ENCODE results near the gene SPATA32. TPM values are rescaled to one million over a fixed set of nuclear protein-coding genes. Genes with fewer than 3 reads are reported as not detected.

The SPATA32 gene
- total and polyA plus RNA-seq, 2 donors from 2014 or later: not detected

- FAIRE-seq: no peak
- no peaks in the 10 kb centered on the region for H3K9me3 ChIP-seq (ENCODE audit: control insufficient read depth in 2 of 3, insufficient read depth in 1 of 3, low read length in 3 of 3)
- H3K36me3 ChIP-seq (ENCODE audit: control insufficient read depth in 2 of 3, insufficient read depth in 3 of 3, low read length in 3 of 3): peaks cover 2 to 60% (median 41%) of the 10 kb centered on the region in 3 donors
- H3K4me3 ChIP-seq (ENCODE audit: low read length in 3 of 3): no peak overlapping the region
- peak in 1 of 5 donors; percentile 66 for DNase-seq
- intact Hi-C loops (cut with DNase I): no loop called here
- H3K27me3 ChIP-seq (ENCODE audit: control insufficient read depth, insufficient read depth, low read length): no peaks in the 10 kb centered on the region
- H3K27ac ChIP-seq (ENCODE audit: low read depth in 2 of 2, low read length in 2 of 2): no peak overlapping the region
- peaks cover 0 to 3% (median 0%) of the 10 kb centered on the region in 3 donors for H3K4me1 ChIP-seq (ENCODE audit: control insufficient read depth in 2 of 3, insufficient read depth in 2 of 3, low read depth in 1 of 3, low read length in 3 of 3)
- H3K9ac ChIP-seq (ENCODE audit: low read length in 3 of 3): no peak overlapping the region
- TF ChIP-seq, protein P1, sequence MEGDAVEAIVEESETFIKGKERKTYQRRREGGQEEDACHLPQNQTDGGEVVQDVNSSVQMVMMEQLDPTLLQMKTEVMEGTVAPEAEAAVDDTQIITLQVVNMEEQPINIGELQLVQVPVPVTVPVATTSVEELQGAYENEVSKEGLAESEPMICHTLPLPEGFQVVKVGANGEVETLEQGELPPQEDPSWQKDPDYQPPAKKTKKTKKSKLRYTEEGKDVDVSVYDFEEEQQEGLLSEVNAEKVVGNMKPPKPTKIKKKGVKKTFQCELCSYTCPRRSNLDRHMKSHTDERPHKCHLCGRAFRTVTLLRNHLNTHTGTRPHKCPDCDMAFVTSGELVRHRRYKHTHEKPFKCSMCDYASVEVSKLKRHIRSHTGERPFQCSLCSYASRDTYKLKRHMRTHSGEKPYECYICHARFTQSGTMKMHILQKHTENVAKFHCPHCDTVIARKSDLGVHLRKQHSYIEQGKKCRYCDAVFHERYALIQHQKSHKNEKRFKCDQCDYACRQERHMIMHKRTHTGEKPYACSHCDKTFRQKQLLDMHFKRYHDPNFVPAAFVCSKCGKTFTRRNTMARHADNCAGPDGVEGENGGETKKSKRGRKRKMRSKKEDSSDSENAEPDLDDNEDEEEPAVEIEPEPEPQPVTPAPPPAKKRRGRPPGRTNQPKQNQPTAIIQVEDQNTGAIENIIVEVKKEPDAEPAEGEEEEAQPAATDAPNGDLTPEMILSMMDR (IDR thresholded peaks at IDR 0.05; ENCODE audit: borderline replicate concordance, extremely low read depth, insufficient read depth): no peak
Measured at GRCh38 chr17:45270828-45271418, 9.0 kb upstream of the SPATA32 start.

GRCh38 chr17:45269912-45270311, 8.0 kb upstream of the SPATA32 start:
- Histone ChIP-seq H3K27ac (ENCODE audit: low read depth in 2 of 2, low read length in 2 of 2) (no peak overlapping the region), H3K27me3 (ENCODE audit: control insufficient read depth, insufficient read depth, low read length) (no peaks in the 10 kb centered on the region), H3K4me3 (ENCODE audit: low read length in 3 of 3) (no peak overlapping the region), H3K36me3 (ENCODE audit: control insufficient read depth in 2 of 3, insufficient read depth in 3 of 3, low read length in 3 of 3) (peaks cover 2 to 65% (median 42%) of the 10 kb centered on the region in 3 donors), H3K9me3 (ENCODE audit: control insufficient read depth in 2 of 3, insufficient read depth in 1 of 3, low read length in 3 of 3) (no peaks in the 10 kb centered on the region), H3K4me1 (ENCODE audit: control insufficient read depth in 2 of 3, insufficient read depth in 2 of 3, low read depth in 1 of 3, low read length in 3 of 3) (peaks cover 0 to 3% (median 0%) of the 10 kb centered on the region in 3 donors), H3K9ac (ENCODE audit: low read length in 3 of 3) (no peak overlapping the region)
- intact Hi-C loops (cut with DNase I): no loop called here
- no peak for DNase-seq
- no peak for FAIRE-seq
- TF ChIP-seq, protein P1 (IDR thresholded peaks at IDR 0.05; ENCODE audit: borderline replicate concordance, extremely low read depth, insufficient read depth): no peak

DNA sequence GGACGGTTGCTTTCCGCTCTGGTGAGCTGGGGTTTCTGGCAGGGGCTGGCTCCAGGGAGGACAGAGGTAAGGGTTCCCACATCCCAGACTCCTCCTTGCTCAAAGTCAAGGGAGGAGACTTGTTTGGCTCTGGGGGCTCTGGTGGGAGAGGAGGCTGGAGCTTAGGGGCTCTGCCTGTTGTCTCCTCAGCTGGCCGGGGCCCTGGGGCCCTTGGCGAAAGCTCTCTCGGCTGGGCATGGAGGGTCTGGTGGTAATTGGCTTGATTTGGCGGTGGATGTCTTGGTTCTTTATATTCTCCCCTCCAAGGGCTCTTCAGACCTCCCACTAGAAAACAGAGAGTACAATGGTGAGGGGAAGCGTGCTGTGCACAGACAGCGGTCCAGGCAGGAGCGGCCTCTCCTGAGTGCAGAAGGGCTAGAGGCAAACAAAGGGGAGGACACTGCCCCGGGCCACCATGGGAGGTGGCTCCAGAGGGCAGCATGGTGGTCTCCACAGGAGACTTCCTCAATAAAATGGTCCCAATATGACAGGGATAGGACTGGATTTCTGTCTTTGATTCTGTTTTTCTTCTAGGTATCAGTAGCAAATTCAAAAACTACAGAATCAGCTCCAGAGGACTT, 5.7 kb upstream of the SPATA32 start:
- Histone ChIP-seq H3K4me3 (ENCODE audit: low read length in 3 of 3) (no peak overlapping the region), H3K9me3 (ENCODE audit: control insufficient read depth in 2 of 3, insufficient read depth in 1 of 3, low read length in 3 of 3) (no peaks in the 10 kb centered on the region), H3K36me3 (ENCODE audit: control insufficient read depth in 2 of 3, insufficient read depth in 3 of 3, low read length in 3 of 3) (peaks cover 2 to 64% (median 42%) of the 10 kb centered on the region in 3 donors), H3K27me3 (ENCODE audit: control insufficient read depth, insufficient read depth, low read length) (no peaks in the 10 kb centered on the region), H3K9ac (ENCODE audit: low read length in 3 of 3) (no peak overlapping the region), H3K27ac (ENCODE audit: low read depth in 2 of 2, low read length in 2 of 2) (no peak overlapping the region), H3K4me1 (ENCODE audit: control insufficient read depth in 2 of 3, insufficient read depth in 2 of 3, low read depth in 1 of 3, low read length in 3 of 3) (peaks cover 0 to 8% (median 0%) of the 10 kb centered on the region in 3 donors)
- intact Hi-C loops (cut with DNase I): no loop called here
- DNase-seq (peak in 1 of 5 donors; percentile 68), FAIRE-seq (no peak)
- TF ChIP-seq, protein P1 (IDR thresholded peaks at IDR 0.05; ENCODE audit: borderline replicate concordance, extremely low read depth, insufficient read depth): no peak
